Measurements from ENCODE around the gene FNIP1. TPM values are rescaled to one million over a fixed set of nuclear protein-coding genes. Genes with fewer than 3 reads are reported as not detected.
"Not testable (repeated sequence)": the region's sequence is repeated elsewhere in the genome, so short reads cannot be mapped to it uniquely, and the experiment has no call there.

FNIP1 gene
- total and polyA plus RNA-seq, 2 donors from 2014 or later = 2.9 to 31.1 TPM

DNA sequence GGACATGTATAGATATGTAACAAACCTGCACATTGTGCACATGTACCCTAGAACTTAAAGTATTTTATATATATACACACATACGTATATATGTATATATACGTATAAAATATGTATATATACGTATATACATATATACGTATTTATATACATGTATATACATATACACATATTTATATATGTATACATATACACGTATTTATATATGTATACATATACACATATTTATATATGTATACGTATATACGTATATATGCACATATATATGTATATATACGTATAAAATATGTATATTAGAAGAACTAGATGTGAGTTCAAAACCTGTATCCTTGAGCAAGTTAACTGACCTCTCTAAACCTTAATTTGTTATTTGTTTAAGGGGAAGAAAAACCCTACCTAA lies 61.4 kb downstream of the FNIP1 start:
- Histone ChIP-seq H3K36me3 (ENCODE audit: control insufficient read depth in 2 of 3, insufficient read depth in 3 of 3, low read length in 3 of 3) (peaks cover 0 to 2% (median 0%) of the 10 kb centered on the region in 3 donors), H3K27me3 (ENCODE audit: control insufficient read depth, insufficient read depth, low read length) (no peaks in the 10 kb centered on the region), H3K27ac (ENCODE audit: low read depth in 2 of 2, low read length in 2 of 2) (no peak overlapping the region), H3K4me3 (ENCODE audit: low read length in 3 of 3) (no peak overlapping the region), H3K9ac (ENCODE audit: low read length in 3 of 3) (no peak overlapping the region), H3K9me3 (ENCODE audit: control insufficient read depth in 2 of 3, insufficient read depth in 1 of 3, low read length in 3 of 3) (no peaks in the 10 kb centered on the region), H3K4me1 (ENCODE audit: control insufficient read depth in 2 of 3, insufficient read depth in 2 of 3, low read depth in 1 of 3, low read length in 3 of 3) (no peaks in the 10 kb centered on the region)
- DNase-seq (no peak), FAIRE-seq (peak; percentile 51)
- intact Hi-C loops (cut with DNase I) = no loop called here
- TF ChIP-seq, protein P1, sequence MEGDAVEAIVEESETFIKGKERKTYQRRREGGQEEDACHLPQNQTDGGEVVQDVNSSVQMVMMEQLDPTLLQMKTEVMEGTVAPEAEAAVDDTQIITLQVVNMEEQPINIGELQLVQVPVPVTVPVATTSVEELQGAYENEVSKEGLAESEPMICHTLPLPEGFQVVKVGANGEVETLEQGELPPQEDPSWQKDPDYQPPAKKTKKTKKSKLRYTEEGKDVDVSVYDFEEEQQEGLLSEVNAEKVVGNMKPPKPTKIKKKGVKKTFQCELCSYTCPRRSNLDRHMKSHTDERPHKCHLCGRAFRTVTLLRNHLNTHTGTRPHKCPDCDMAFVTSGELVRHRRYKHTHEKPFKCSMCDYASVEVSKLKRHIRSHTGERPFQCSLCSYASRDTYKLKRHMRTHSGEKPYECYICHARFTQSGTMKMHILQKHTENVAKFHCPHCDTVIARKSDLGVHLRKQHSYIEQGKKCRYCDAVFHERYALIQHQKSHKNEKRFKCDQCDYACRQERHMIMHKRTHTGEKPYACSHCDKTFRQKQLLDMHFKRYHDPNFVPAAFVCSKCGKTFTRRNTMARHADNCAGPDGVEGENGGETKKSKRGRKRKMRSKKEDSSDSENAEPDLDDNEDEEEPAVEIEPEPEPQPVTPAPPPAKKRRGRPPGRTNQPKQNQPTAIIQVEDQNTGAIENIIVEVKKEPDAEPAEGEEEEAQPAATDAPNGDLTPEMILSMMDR (IDR thresholded peaks at IDR 0.05; ENCODE audit: borderline replicate concordance, extremely low read depth, insufficient read depth) = no peak

DNA sequence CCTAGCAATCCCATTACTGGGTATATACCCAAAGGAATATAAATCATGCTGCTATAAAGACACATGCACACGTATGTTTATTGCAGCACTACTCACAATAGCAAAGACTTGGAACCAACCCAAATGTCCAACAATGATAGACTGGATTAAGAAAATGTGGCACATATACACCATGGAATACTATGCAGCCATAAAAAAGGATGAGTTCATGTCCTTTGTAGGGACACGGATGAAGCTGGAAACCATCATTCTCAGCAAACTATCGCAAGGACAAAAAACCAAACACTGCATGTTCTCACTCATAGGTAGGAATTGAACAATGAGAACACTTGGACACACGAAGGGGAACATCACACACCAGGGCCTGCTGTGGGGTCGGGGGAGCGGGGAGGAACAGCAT lies 61.9 kb downstream of the FNIP1 start:
- H3K4me3 ChIP-seq (ENCODE audit: low read length in 3 of 3); H3K27me3 ChIP-seq (ENCODE audit: control insufficient read depth, insufficient read depth, low read length); FAIRE-seq; H3K27ac ChIP-seq (ENCODE audit: low read depth in 2 of 2, low read length in 2 of 2); DNase-seq; H3K4me1 ChIP-seq (ENCODE audit: control insufficient read depth in 2 of 3, insufficient read depth in 2 of 3, low read depth in 1 of 3, low read length in 3 of 3); H3K36me3 ChIP-seq (ENCODE audit: control insufficient read depth in 2 of 3, insufficient read depth in 3 of 3, low read length in 3 of 3); intact Hi-C loops (cut with DNase I); H3K9ac ChIP-seq (ENCODE audit: low read length in 3 of 3); H3K9me3 ChIP-seq (ENCODE audit: control insufficient read depth in 2 of 3, insufficient read depth in 1 of 3, low read length in 3 of 3): not testable (repeated sequence)

DNA sequence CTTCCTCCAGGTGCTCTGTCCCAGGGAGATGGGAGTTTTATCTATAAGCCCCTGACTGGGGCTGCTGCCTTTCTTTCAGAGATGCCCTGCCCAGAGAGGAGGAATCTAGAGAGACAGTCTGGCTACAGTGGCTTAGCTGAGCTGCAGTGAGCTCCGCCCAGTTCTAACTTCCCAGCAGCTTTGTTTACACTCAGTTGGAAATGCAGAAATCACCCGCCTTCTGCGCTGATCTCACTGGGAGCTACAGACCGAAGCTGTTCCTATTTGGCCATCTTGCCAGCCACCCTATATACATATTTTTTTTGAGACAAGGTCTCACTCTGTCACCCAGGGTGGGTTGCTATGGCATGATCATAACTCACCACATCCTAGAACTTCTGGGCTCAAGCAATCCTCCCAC lies 67.5 kb downstream of the FNIP1 start:
- DNase-seq; H3K4me1 ChIP-seq (ENCODE audit: control insufficient read depth in 2 of 3, insufficient read depth in 2 of 3, low read depth in 1 of 3, low read length in 3 of 3); H3K9me3 ChIP-seq (ENCODE audit: control insufficient read depth in 2 of 3, insufficient read depth in 1 of 3, low read length in 3 of 3); H3K36me3 ChIP-seq (ENCODE audit: control insufficient read depth in 2 of 3, insufficient read depth in 3 of 3, low read length in 3 of 3); intact Hi-C loops (cut with DNase I); H3K27me3 ChIP-seq (ENCODE audit: control insufficient read depth, insufficient read depth, low read length); H3K9ac ChIP-seq (ENCODE audit: low read length in 3 of 3); H3K27ac ChIP-seq (ENCODE audit: low read depth in 2 of 2, low read length in 2 of 2); H3K4me3 ChIP-seq (ENCODE audit: low read length in 3 of 3); FAIRE-seq: not testable (repeated sequence)

DNA sequence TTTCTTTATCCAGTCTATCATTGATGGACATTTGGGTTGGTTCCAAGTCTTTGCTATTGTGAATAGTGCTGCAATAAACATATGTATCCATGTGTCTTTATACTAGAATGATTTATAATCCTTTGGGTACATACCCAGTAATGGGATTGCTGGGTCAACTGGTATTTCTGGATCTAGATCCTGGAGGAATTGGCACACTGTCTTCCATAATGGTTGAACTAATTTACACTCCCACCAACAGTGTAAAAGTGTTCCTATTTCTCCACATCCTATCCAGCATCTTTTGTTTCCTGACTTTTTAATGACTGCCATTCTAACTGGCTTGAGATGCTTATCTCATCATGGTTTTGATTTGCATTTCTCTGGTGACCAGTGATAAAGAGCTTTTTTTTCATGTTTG lies 72.7 kb downstream of the FNIP1 start:
- FAIRE-seq; H3K4me3 ChIP-seq (ENCODE audit: low read length in 3 of 3); H3K9ac ChIP-seq (ENCODE audit: low read length in 3 of 3); H3K9me3 ChIP-seq (ENCODE audit: control insufficient read depth in 2 of 3, insufficient read depth in 1 of 3, low read length in 3 of 3); H3K27me3 ChIP-seq (ENCODE audit: control insufficient read depth, insufficient read depth, low read length); H3K4me1 ChIP-seq (ENCODE audit: control insufficient read depth in 2 of 3, insufficient read depth in 2 of 3, low read depth in 1 of 3, low read length in 3 of 3); DNase-seq; intact Hi-C loops (cut with DNase I); H3K36me3 ChIP-seq (ENCODE audit: control insufficient read depth in 2 of 3, insufficient read depth in 3 of 3, low read length in 3 of 3); H3K27ac ChIP-seq (ENCODE audit: low read depth in 2 of 2, low read length in 2 of 2): not testable (repeated sequence)

DNA sequence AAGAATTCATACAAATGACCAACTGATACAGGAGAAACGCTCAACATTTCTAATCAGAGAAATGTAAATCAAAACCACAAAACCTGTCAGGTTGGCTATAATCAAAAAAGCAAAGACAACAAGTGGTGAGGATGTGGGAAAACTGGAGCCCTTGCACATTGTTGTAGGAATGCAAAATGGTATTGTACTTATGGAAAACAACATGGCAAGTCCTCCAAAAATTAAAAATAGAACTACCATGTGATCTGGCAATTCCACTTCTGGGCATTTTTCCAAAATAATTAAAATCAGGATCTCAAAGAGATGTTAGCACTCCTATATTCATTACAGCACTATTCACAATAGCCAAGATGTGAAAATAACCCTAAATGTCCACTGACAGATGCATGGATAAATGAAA lies 76.1 kb downstream of the FNIP1 start:
- Histone ChIP-seq H3K36me3 (ENCODE audit: control insufficient read depth in 2 of 3, insufficient read depth in 3 of 3, low read length in 3 of 3) (no peaks in the 10 kb centered on the region), H3K9ac (ENCODE audit: low read length in 3 of 3) (no peak overlapping the region), H3K4me3 (ENCODE audit: low read length in 3 of 3) (no peak overlapping the region), H3K27me3 (ENCODE audit: control insufficient read depth, insufficient read depth, low read length) (no peaks in the 10 kb centered on the region), H3K9me3 (ENCODE audit: control insufficient read depth in 2 of 3, insufficient read depth in 1 of 3, low read length in 3 of 3) (no peaks in the 10 kb centered on the region), H3K27ac (ENCODE audit: low read depth in 2 of 2, low read length in 2 of 2) (no peak overlapping the region), H3K4me1 (ENCODE audit: control insufficient read depth in 2 of 3, insufficient read depth in 2 of 3, low read depth in 1 of 3, low read length in 3 of 3) (no peaks in the 10 kb centered on the region)
- DNase-seq = no peak
- intact Hi-C loops (cut with DNase I) = no loop called here
- FAIRE-seq = no peak
- TF ChIP-seq, protein P1 (IDR thresholded peaks at IDR 0.05; ENCODE audit: borderline replicate concordance, extremely low read depth, insufficient read depth) = no peak
